K562 (cell line): Measurements from ENCODE around the gene EFEMP2. TPM values are rescaled to one million over a fixed set of nuclear protein-coding genes. Genes with fewer than 3 reads are reported as not detected.
A peak's percentile ranks its signal among the peaks of the same experiment; 100 is the strongest.

Source experiments
- ARID1B ChIP-seq: fragments of 450-650 bp; IDR thresholded peaks from 2 replicates; pipeline ENCODE4 v1.6.1; 2016; ENCODE audit warnings: antibody characterized with exemption, mild to moderate bottlenecking, inconsistent platforms
- LEF1 ChIP-seq: fragments of 450-650 bp; IDR thresholded peaks from 2 replicates; pipeline ENCODE4 v1.6.1; 2016; ENCODE audit warnings: mild to moderate bottlenecking
- OTX1 ChIP-seq: fragments of 450-650 bp; formaldehyde crosslinking; IDR thresholded peaks from 2 replicates; pipeline ENCODE4 v1.4.0; 2022; ENCODE audit warnings: mild to moderate bottlenecking
- PHF8 ChIP-seq: fragments of 200-600 bp; sonication (generic); IDR thresholded peaks from 2 replicates; pipeline ENCODE4 v1.6.1; 2012; ENCODE audit warnings: mixed run types, mild to moderate bottlenecking, inconsistent platforms, low read length, moderate library complexity, borderline replicate concordance
- U2AF1 ChIP-seq: fragments of 200-400 bp; formaldehyde crosslinking; optimal IDR thresholded peaks from 2 replicates; pipeline ENCODE3; 2017; ENCODE audit warnings: mild to moderate bottlenecking, low read depth, low read length, moderate library complexity
- USF2 ChIP-seq: sonication (generic); formaldehyde crosslinking; IDR thresholded peaks from 2 replicates; pipeline ENCODE4 v1.5.0; 2020; ENCODE audit warnings: missing genetic modification reagents
- ZNF655 ChIP-seq: fragments of 250-450 bp; sonication (Bioruptor Pico); IDR thresholded peaks from 2 replicates; pipeline ENCODE4 v1.5.0; 2021
- polyA plus RNA-seq, 8 experiments: library from polyadenylated mRNA; depleted of rRNA in 4 of 8; stranded (reverse) in 5 of 8; unstranded in 3 of 8; fragments of >200 nt; fragmentation: Nextera tagmentation in 2 of 8; fragmentation: Illumina TruSeq in 1 of 8; extraction: Ambion mirVana in 2 of 8; extraction: Trizol in 1 of 8; gene quantifications; 2 replicates each; pipeline versions ENCODE4 v1.2.1 to v1.2.3, GENCODE V29; 2011 to 2014; ENCODE audit warnings: inconsistent platforms in 1 of 8, missing spikeins in 1 of 8
- total RNA-seq, 7 experiments: library from RNA; depleted of rRNA in 6 of 7; stranded (reverse); fragments of >200 nt in 6 of 7; fragmentation: Illumina TruSeq in 2 of 7; extraction: Trizol in 2 of 7; gene quantifications; 2 replicates each; pipeline versions ENCODE4 v1.2.1 to v1.2.3, GENCODE V29; 2011 to 2021; ENCODE audit warnings: low replicate concordance in 1 of 7
- TF ChIP-seq, protein P1 (sequence below): fragments of 250-450 bp; sonication (Bioruptor Pico); IDR thresholded peaks from 2 replicates; pipeline ENCODE4 v1.4.0; 2020
- TF ChIP-seq, protein P2 (sequence below): fragments of 250-450 bp; sonication (Bioruptor Pico); IDR thresholded peaks from 2 replicates; pipeline ENCODE4 v1.9.0; 2021; ENCODE audit warnings: mild to moderate bottlenecking, inconsistent platforms
- TF ChIP-seq, protein P3 (sequence below): fragments of 450-650 bp; IDR thresholded peaks from 2 replicates; pipeline ENCODE4 v1.6.1; 2017; ENCODE audit warnings: antibody characterized with exemption, mild to moderate bottlenecking

The EFEMP2 gene
- total and polyA plus RNA-seq, 9 of the 15 experiments (the other 6 are each of a cell fraction or from before 2014, with no cell fraction given): 0.07 to 2.9 (median 0.69) TPM; not detected in 1

DNA sequence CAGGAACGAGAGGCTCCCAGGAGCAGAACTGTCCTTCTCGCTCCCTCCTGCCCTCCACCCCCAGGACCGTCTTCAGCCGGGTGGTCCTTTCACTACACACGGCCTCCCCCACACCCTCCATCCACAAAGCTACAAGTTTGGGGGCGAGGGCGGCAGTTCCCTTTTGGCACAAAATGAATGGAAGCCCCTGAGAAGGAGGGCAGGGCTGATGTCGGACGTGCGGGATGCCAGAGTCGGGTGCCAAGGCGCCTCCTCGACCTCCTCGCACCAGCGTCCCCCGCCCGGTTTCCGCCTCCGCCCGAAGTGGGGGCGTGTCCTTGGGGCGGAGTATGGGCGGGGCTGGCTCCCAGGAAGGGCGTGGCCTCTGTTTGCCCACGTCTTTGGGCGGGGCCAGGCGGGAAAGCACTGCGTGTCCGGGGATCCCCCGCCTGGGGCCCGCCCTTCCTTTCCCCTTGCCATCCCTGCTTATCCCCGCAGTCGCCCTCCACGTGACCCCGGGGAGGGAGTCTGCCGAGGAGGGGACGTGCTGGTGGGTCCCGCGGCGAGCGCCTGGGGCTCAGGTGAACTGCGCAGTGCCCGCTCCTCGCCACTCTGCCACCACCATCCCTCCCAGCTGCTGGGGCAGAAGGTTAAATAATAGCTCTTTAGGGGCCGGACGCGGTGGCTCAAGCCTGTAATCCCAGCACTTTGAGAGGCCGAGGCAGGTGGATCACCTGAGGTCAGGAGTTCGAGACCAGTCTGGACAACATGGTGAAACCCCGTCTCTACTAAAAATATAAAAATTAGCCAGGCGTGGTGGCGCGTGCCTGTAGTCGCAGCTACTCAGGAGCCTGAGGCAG lies 937 bp upstream of the EFEMP2 start (continued):
- TF ChIP-seq, protein P1, sequence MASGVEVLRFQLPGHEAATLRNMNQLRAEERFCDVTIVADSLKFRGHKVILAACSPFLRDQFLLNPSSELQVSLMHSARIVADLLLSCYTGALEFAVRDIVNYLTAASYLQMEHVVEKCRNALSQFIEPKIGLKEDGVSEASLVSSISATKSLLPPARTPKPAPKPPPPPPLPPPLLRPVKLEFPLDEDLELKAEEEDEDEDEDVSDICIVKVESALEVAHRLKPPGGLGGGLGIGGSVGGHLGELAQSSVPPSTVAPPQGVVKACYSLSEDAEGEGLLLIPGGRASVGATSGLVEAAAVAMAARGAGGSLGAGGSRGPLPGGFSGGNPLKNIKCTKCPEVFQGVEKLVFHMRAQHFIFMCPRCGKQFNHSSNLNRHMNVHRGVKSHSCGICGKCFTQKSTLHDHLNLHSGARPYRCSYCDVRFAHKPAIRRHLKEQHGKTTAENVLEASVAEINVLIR: 0 out of 2 replicates have a peak, but pooled peaks have one; percentile 23
- TF ChIP-seq, protein P2, sequence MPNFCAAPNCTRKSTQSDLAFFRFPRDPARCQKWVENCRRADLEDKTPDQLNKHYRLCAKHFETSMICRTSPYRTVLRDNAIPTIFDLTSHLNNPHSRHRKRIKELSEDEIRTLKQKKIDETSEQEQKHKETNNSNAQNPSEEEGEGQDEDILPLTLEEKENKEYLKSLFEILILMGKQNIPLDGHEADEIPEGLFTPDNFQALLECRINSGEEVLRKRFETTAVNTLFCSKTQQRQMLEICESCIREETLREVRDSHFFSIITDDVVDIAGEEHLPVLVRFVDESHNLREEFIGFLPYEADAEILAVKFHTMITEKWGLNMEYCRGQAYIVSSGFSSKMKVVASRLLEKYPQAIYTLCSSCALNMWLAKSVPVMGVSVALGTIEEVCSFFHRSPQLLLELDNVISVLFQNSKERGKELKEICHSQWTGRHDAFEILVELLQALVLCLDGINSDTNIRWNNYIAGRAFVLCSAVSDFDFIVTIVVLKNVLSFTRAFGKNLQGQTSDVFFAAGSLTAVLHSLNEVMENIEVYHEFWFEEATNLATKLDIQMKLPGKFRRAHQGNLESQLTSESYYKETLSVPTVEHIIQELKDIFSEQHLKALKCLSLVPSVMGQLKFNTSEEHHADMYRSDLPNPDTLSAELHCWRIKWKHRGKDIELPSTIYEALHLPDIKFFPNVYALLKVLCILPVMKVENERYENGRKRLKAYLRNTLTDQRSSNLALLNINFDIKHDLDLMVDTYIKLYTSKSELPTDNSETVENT (CRISPR knock-in tag): peak; percentile 52; the same call in 1 of the 2 replicates
- TF ChIP-seq LEF1 (no peak), ZNF655 (CRISPR knock-in tag) (no peak), USF2 (CRISPR knock-in tag) (peak; percentile 94), OTX1 (CRISPR knock-in tag) (no peak), ARID1B (no peak), U2AF1 (no peak), PHF8 (peak; percentile 71; the same call in 1 of the 2 replicates)
- TF ChIP-seq, protein P3, sequence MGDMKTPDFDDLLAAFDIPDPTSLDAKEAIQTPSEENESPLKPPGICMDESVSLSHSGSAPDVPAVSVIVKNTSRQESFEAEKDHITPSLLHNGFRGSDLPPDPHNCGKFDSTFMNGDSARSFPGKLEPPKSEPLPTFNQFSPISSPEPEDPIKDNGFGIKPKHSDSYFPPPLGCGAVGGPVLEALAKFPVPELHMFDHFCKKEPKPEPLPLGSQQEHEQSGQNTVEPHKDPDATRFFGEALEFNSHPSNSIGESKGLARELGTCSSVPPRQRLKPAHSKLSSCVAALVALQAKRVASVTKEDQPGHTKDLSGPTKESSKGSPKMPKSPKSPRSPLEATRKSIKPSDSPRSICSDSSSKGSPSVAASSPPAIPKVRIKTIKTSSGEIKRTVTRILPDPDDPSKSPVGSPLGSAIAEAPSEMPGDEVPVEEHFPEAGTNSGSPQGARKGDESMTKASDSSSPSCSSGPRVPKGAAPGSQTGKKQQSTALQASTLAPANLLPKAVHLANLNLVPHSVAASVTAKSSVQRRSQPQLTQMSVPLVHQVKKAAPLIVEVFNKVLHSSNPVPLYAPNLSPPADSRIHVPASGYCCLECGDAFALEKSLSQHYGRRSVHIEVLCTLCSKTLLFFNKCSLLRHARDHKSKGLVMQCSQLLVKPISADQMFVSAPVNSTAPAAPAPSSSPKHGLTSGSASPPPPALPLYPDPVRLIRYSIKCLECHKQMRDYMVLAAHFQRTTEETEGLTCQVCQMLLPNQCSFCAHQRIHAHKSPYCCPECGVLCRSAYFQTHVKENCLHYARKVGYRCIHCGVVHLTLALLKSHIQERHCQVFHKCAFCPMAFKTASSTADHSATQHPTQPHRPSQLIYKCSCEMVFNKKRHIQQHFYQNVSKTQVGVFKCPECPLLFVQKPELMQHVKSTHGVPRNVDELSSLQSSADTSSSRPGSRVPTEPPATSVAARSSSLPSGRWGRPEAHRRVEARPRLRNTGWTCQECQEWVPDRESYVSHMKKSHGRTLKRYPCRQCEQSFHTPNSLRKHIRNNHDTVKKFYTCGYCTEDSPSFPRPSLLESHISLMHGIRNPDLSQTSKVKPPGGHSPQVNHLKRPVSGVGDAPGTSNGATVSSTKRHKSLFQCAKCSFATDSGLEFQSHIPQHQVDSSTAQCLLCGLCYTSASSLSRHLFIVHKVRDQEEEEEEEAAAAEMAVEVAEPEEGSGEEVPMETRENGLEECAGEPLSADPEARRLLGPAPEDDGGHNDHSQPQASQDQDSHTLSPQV: no peak
